ENCODE measurements around the gene POLR3F. TPM values are rescaled to one million over a fixed set of nuclear protein-coding genes. Genes with fewer than 3 reads are reported as not detected.

The POLR3F gene
- total RNA-seq, 2 donors from 2014 or later: 5.3 to 24.9 TPM

DNA sequence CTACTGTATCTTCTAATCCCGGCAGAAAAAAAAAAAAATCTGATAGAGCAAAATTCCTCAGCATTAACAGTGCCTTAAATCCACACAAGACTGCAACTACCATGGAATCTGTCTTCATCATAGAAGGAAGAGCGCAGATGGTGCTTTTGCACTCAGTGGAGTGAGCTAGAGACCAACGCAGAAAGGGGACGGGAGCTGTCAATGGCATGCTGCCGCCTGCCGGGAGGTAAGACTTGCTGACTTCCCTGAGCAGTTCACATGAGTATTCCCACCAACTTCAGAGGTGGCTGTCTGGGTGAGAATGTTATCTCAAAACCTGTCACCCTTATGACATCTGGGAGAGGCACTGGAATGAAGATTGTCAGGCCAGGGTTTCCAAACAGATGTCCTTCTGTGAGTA is 36.0 kb upstream of the POLR3F start:
- H3K4me1 ChIP-seq (replicated peaks): no peaks in the 10 kb centered on the region
- H3K36me3 ChIP-seq: no peaks in the 10 kb centered on the region
- intact Hi-C loops (cut with DNase I): no loop called here
- DNase-seq (ENCODE audit: low spot score): no peak
- H3K27me3 ChIP-seq (replicated peaks; ENCODE audit: insufficient read depth): no peaks in the 10 kb centered on the region
- TF ChIP-seq POLR2AphosphoS5 (IDR thresholded peaks at IDR 0.05): no peak
- no peak for TF ChIP-seq POLR2A (IDR thresholded peaks at IDR 0.05)
- no peak for TF ChIP-seq CTCF (IDR thresholded peaks at IDR 0.05)
- no peaks in the 10 kb centered on the region for H3K9me3 ChIP-seq
- no peak overlapping the region for H3K4me3 ChIP-seq
- WGBS: 74% methylated on average over 6 of the region's 6 CpGs
- H3K27ac ChIP-seq: no peak overlapping the region

GRCh38 chr20:18436847-18437246 is 30.3 kb upstream of the POLR3F start:
- 81% methylated on average over 2 of the region's 2 CpGs for WGBS
- intact Hi-C loops (cut with DNase I): no loop called here

DNA sequence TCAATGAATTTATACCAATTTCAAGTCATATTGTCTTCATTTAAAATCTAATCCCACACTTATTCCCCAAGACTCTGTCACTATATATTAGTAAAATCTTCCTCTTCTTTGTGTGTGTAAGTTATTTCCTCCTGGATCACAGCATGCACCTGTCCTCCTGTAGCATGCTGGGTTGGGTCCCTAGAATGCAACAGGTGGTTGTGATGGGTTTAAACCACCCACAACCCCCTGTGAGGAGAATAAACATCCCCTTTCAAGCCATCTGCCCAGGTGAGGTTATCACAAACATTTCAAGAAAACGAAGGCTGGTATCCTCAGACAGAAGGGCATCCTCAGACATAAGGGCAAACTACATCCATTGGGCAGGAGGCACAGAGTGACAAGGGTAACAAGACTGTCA is 26.8 kb upstream of the POLR3F start:
- intact Hi-C loops (cut with DNase I): no loop called here
- TF ChIP-seq POLR2AphosphoS5 (IDR thresholded peaks at IDR 0.05) (no peak), CTCF (IDR thresholded peaks at IDR 0.05) (no peak), POLR2A (IDR thresholded peaks at IDR 0.05) (no peak)
- WGBS: 37% methylated on average over 1 of the region's 1 CpG

More at GRCh38 chr20:18436847-18437246, 30.3 kb upstream of the POLR3F start:
- H3K36me3 ChIP-seq: no peaks in the 10 kb centered on the region
- no peak overlapping the region for H3K27ac ChIP-seq
- no peaks in the 10 kb centered on the region for H3K9me3 ChIP-seq
- no peak overlapping the region for H3K4me3 ChIP-seq
- no peaks in the 10 kb centered on the region for H3K27me3 ChIP-seq (replicated peaks; ENCODE audit: insufficient read depth)
- TF ChIP-seq POLR2A (IDR thresholded peaks at IDR 0.05) (no peak), POLR2AphosphoS5 (IDR thresholded peaks at IDR 0.05) (no peak), CTCF (IDR thresholded peaks at IDR 0.05) (no peak)
- no peaks in the 10 kb centered on the region for H3K4me1 ChIP-seq (replicated peaks)
- no peak for DNase-seq (ENCODE audit: low spot score)

GRCh38 chr20:18443886-18444285 is 23.3 kb upstream of the POLR3F start:
- WGBS: 45% methylated on average over 4 of the region's 4 CpGs
- Histone ChIP-seq H3K27me3 (replicated peaks; ENCODE audit: insufficient read depth) (no peaks in the 10 kb centered on the region), H3K4me1 (replicated peaks) (no peaks in the 10 kb centered on the region), H3K4me3 (no peak overlapping the region), H3K36me3 (no peaks in the 10 kb centered on the region), H3K27ac (no peak overlapping the region), H3K9me3 (no peaks in the 10 kb centered on the region)
- DNase-seq (ENCODE audit: low spot score): no peak
- intact Hi-C loops (cut with DNase I): no loop called here
- TF ChIP-seq POLR2A (IDR thresholded peaks at IDR 0.05) (no peak), POLR2AphosphoS5 (IDR thresholded peaks at IDR 0.05) (no peak), CTCF (IDR thresholded peaks at IDR 0.05) (no peak)

More for the DNA sequence above, 26.8 kb upstream of the POLR3F start:
- DNase-seq (ENCODE audit: low spot score): no peak
- Histone ChIP-seq H3K27ac (no peak overlapping the region), H3K4me1 (replicated peaks) (no peaks in the 10 kb centered on the region), H3K27me3 (replicated peaks; ENCODE audit: insufficient read depth) (no peaks in the 10 kb centered on the region), H3K36me3 (no peaks in the 10 kb centered on the region), H3K9me3 (no peaks in the 10 kb centered on the region), H3K4me3 (no peak overlapping the region)

GRCh38 chr20:18456600-18456999 is 10.6 kb upstream of the POLR3F start:
- Histone ChIP-seq H3K27ac (no peak overlapping the region), H3K4me1 (replicated peaks) (no peaks in the 10 kb centered on the region), H3K27me3 (replicated peaks; ENCODE audit: insufficient read depth) (no peaks in the 10 kb centered on the region), H3K9me3 (no peaks in the 10 kb centered on the region), H3K36me3 (no peaks in the 10 kb centered on the region), H3K4me3 (no peak overlapping the region)
- TF ChIP-seq CTCF (IDR thresholded peaks at IDR 0.05) (no peak), POLR2A (IDR thresholded peaks at IDR 0.05) (no peak), POLR2AphosphoS5 (IDR thresholded peaks at IDR 0.05) (no peak)
- intact Hi-C loops (cut with DNase I): no loop called here
- no peak for DNase-seq (ENCODE audit: low spot score)
- WGBS: 87% methylated on average over 3 of the region's 3 CpGs
